ENCODE data around the gene CLK3. TPM values are rescaled to one million over a fixed set of nuclear protein-coding genes. Genes with fewer than 3 reads are reported as not detected.
"Not testable (repeated sequence)": the region's sequence is repeated elsewhere in the genome, so short reads cannot be mapped to it uniquely, and the experiment has no call there.

The CLK3 gene
- polyA plus RNA-seq, 3 donors = 70.5 to 89.5 (median 72.9) TPM

GRCh38 chr15:74596736-74597135 is 18.9 kb upstream of the CLK3 start:
- not testable (repeated sequence) for DNase-seq (ENCODE audit: extremely low read depth in 1 of 11, low read depth in 9 of 11, low spot score in 4 of 11)

- not testable (repeated sequence) for DNase-seq (ENCODE audit: extremely low read depth in 1 of 11, low read depth in 9 of 11, low spot score in 4 of 11)
Measured at GRCh38 chr15:74597146-74597705, 18.4 kb upstream of the CLK3 start.

DNA sequence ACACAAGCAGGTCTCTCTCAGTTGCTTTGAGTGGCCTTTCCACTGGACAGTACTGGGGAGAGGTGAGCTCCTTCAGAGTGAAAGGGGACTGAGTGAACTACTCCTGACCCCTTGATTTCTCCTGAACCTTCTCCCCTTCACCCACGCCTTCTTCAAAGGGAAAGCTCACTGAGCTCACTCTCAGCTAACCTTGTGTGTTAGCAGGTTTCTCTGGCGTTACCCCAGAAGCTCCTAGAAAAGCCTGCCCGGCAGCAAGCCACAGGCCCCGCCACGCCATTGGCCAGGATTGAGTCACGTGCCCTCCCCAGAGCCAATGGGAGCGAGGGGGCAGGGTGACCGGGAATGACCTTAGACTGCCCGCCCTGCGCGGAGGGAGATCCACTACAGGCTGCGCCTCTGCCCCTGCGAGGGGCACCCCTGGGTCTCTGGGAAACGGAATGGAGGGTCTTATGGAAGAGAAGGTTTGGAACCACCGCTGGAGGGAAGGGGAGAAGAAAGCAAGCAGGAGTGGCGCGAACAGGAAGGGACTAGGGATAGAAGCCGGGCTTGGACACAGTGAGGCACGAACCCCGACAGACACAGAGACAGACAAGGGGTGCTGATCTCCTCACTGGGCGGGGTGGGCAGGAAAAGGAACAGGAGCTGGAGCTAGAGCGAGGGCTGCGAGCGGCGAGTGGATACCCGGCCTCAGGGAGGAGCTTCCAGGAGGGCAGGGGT is 17.4 kb upstream of the CLK3 start:
- DNase-seq (ENCODE audit: extremely low read depth in 1 of 11, low read depth in 9 of 11, low spot score in 4 of 11) = peak; percentile 75 to 93 (median 87)

DNA sequence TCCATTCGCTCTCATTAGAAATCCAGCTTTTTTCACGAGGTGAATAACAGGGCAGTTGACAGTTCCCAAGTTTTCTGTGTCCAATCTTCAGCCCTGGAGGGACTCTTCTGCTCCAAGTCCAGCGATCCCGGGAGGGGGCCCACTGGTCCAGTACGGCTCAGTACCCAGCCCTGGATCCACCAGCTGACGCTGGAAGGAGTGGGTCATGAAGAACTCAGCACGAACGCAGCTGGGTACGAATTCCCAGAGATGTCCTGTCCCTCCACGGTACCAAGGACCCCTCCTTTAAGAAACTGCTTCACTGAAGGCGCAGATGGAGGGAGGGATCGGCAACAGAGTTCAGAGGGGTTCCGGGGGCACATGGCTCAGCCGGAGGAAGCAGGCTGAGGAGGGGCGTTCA is 16.5 kb upstream of the CLK3 start:
- DNase-seq (ENCODE audit: extremely low read depth in 1 of 11, low read depth in 9 of 11, low spot score in 4 of 11) = no peak

GRCh38 chr15:74603026-74603788 is 12.4 kb upstream of the CLK3 start:
- DNase-seq (ENCODE audit: extremely low read depth in 1 of 11, low read depth in 9 of 11, low spot score in 4 of 11) = no peak

DNA sequence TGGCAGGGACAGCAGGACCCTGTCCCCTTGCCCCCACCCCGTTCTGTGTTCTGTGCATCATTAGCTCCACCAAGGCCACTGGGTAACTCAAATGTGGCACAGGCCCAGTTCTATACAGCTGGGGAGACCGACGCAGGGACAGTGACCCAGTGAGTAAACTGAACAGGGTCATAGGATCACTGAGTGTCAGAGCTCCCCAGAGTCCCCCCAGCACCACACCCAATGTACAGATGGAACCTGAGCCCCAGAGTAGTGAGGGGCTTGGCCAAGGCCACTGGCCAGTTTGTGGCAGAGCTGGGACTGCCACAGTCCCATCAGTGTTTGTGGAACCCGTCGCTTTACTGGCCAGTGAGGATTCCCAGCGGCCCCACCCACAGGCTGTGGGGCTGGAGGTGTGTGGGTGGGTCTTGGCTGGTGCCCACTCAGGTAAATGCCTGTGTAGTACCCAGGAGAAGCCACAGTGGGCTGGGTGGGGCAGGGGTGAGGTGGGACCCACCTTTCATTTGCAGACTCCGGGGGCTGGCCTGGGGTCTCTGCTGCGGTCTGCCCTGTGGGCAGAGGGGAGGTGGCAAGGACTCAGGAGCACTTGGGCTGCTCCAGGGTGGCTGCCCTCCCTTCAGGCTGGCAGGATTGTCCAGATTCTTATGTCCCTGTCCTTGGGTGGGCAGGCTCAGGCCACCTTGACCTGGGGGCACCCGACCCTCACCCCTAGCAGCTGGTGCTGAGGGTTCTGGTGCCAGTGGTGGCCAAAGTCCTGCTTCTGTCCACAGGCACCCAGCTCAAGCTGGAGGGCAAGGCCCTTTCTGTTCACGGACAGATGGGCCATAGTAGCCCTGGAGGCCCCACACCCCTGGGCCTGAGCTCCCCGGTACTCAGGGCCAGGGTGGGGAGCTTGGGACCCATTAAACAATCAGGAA is 11.6 kb upstream of the CLK3 start:
- DNase-seq (ENCODE audit: extremely low read depth in 1 of 11, low read depth in 9 of 11, low spot score in 4 of 11) = no peak

GRCh38 chr15:74604983-74605794 is 10.4 kb upstream of the CLK3 start:
- DNase-seq (ENCODE audit: extremely low read depth in 1 of 11, low read depth in 9 of 11, low spot score in 4 of 11) = no peak

DNA sequence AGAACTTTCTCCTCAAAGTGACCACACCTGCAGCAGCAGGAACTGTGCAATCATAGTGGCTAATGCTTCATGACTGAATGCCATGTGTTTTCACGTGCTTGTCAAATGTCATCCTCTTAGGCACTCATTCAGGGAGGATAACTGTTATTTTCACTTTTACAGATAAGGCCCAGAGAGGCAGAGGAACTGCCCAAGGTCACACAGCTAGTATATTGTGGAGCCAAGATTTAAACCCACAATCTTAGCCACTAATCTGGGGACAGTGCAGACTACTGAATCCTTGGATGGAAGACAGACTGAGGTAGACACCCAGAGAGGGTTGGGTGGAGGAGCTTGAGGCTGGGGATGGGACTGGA is 9.9 kb upstream of the CLK3 start:
- DNase-seq (ENCODE audit: extremely low read depth in 1 of 11, low read depth in 9 of 11, low spot score in 4 of 11) = no peak

DNA sequence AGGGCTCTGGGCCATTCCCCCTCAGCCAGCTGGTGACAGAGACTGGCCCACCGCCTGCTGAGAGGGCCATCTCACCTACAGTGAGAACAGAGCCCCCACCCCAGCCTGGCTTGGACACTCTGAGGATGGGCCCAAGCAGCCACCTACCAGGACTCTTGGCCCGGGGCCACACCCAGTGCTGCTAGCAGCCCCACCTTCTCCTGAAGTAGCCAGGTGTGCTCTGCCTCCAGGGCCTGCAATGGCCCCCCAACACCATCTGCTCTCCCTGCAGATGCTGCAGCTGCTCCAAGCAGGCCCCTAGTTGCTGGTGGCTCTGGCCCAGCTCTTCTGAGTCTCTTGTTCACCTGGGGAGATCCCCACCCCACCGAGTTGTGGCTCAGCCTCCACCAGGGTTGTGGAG is 6.8 kb upstream of the CLK3 start:
- no peak for DNase-seq (ENCODE audit: extremely low read depth in 1 of 11, low read depth in 9 of 11, low spot score in 4 of 11)

DNA sequence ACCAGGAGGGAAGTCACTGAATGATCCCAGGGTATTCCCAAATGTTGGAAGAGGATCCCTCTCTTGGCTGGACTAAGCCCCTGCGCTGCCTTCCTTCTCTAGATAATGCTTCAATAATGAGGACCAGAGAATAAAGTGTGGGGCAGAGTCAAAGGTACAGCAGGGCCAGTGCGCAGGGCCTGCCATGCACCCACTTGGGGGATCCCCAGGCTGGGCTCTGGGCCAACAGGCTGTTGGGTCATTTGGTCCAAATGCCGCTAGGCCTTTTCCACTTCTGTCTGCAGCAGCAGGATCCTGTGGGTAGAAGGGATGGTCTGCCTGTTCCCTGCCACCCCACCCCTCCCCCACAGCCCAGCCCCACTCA is 5.7 kb upstream of the CLK3 start:
- DNase-seq (ENCODE audit: extremely low read depth in 1 of 11, low read depth in 9 of 11, low spot score in 4 of 11) = no peak

- DNase-seq (ENCODE audit: extremely low read depth in 1 of 11, low read depth in 9 of 11, low spot score in 4 of 11) = no peak
Measured at GRCh38 chr15:74610302-74610951, 5.2 kb upstream of the CLK3 start.

- no peak for DNase-seq (ENCODE audit: extremely low read depth in 1 of 11, low read depth in 9 of 11, low spot score in 4 of 11)
Measured at GRCh38 chr15:74611341-74611740, 4.3 kb upstream of the CLK3 start.

DNA sequence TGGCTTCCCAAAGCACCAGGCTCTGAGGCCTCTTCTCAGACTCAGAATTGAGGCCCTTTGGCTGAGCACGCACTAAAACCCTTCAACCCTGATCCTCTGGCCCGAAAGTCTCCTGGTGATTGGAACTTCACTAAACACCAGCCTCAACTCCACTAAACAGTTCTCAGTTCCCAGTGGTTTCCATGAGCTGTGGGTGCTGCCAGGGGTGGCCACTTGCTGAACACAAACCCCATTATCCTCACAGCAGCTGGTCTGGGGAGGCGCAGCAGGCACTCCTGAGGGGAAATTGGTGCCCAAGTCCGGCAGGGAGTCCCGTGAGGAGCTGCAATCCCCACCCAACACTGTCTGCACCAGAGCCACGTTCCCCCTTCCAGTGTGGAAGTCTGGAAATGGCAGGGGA is 3.8 kb upstream of the CLK3 start:
- no peak for DNase-seq (ENCODE audit: extremely low read depth in 1 of 11, low read depth in 9 of 11, low spot score in 4 of 11)

DNA sequence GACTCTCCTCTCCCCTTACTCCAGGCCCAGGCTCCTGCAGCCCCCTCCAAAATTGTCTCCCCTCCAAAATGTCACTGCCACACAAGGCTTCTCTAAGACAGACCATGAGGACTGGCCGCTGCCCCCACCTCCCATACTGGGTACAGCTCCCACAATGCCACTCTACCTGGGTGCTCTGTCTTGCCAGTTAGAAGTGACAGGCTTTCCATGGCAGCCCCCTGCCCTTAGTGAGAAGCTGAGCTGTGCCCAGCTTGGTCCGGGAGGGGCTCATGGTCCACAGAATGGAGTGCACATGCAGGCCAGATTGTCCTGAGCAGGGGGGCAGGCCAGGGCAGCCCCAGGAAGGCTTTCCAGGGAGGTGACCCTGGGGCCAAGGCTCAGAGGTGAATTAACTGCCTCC is 3.0 kb upstream of the CLK3 start:
- no peak for DNase-seq (ENCODE audit: extremely low read depth in 1 of 11, low read depth in 9 of 11, low spot score in 4 of 11)

DNA sequence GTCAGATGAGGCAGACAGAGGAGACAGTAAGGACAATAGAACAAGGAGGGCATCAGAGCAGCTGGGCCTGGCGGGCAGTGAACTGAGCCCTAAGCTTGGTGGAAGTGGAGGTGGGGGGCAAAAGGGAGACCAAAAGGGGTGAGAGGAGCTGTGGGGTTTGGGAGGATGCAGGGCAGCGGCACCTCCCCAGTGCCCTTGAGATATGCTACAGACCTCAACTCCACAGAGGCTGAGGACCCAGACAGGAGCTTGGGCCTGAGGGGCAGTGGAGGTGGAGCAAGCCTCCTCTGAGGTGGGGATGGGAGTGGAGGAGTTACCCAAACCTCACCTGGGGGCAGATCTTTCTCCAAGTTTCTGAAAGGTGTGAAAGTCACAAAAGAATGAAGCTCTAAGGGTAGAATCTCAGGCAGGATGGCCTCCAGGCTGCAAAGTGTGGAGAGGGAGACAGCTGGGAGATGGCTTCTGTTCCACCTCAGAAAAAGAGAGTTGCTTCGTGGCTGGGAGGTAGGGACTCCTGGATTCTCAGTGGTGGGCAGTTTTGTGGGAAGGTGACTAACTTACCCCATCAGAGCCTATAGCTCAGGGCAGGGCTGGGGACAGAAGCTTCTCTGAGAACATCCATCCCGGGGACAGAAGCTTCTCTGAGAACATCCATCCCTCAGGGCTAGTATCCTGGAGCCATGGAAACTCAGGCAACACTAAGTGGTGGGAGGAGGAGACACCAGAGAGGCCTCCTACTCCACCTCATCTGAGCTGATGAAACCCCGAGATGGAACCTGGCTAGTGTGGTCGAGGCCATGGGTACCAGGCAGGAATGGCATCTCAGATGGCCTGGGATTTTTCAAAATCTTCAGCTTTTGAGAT is 2.3 kb upstream of the CLK3 start:
- DNase-seq (ENCODE audit: extremely low read depth in 1 of 11, low read depth in 9 of 11, low spot score in 4 of 11) = no peak

GRCh38 chr15:74613953-74614743 is 1.5 kb upstream of the CLK3 start:
- peak in 2 of 11 donors; percentile 56 for DNase-seq (ENCODE audit: extremely low read depth in 1 of 11, low read depth in 9 of 11, low spot score in 4 of 11)

Data from renal cortex interstitium (tissue), 11 donors.